ENCODE results near the gene WDFY3.

- TF ChIP-seq CTCF (IDR thresholded peaks at IDR 0.05; ENCODE audit: insufficient read depth, low read depth, low read length) (no peak), EZH2 (IDR thresholded peaks at IDR 0.05; ENCODE audit: insufficient read depth, low read length) (no peak)
Measured at GRCh38 chr4:84920617-84921016, 45.9 kb downstream of the WDFY3 start.
